ENCODE measurements around the gene C16orf74.

DNA sequence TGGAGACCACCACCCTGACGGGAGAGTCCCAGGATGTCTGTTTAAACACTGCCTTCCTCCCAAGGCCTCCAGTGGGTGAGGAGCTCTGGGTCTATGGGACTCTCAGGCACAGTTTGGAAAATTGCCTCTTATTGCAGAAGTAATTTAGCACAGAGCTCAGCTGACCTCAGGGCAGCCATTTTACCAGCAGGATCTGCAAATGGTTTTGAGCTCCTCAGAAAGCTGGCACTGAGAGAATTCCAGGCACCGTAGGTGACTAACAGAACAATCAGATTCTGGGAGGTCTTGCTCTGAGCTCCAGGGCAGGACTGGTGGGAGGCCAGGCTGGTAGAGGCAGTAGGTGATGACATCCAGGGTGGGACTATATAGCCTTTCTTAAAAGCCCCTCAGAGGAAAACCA lies 17.3 kb upstream of the C16orf74 start:
- TF ChIP-seq EZH2 (IDR thresholded peaks at IDR 0.05; ENCODE audit: insufficient read depth, poor library complexity, severe bottlenecking) (no peak), EZH2phosphoT487 (IDR thresholded peaks at IDR 0.05; ENCODE audit: insufficient read depth, low read depth) (no peak)

Data from GM23248 (cell line).